PC-9 (cell line): ENCODE results near the gene CYBC1.
A peak's percentile ranks its signal among the peaks of the same experiment; 100 is the strongest.

Experiments used
- CTCF ChIP-seq: fragments of 200-600 bp; sonication (generic); conservative IDR thresholded peaks from 2 replicates; pipeline ENCODE4 v1.6.1; 2017; ENCODE audit warnings: mixed run types, antibody characterized with exemption, mild to moderate bottlenecking, moderate library complexity
- EZH2 ChIP-seq: fragments of 200-600 bp; sonication (generic); IDR thresholded peaks from 2 replicates; pipeline ENCODE4 v1.8.0; 2017; ENCODE audit warnings: antibody characterized with exemption, low read depth

- peak; percentile 79 for TF ChIP-seq CTCF
- TF ChIP-seq EZH2: no peak
These were observed 43.9 kb upstream of the CYBC1 start for GRCh38 chr17:82494236-82495055.
